GM18511 (cell line): Measurements from ENCODE around the gene DNAJC28.
"Not testable (repeated sequence)": the region's sequence is repeated elsewhere in the genome, so short reads cannot be mapped to it uniquely, and the experiment has no call there.

Experiments
- ATAC-seq: cut with Tn5 transposase; IDR thresholded peaks from one replicate; pipeline ENCODE4 v1.9.1; 2021; ENCODE audit warnings: mild to moderate bottlenecking, moderate library complexity; ENCODE audit not compliant: unreplicated experiment

DNAJC28 gene

GRCh38 chr21:33491373-33492102 is at the start of gene DNAJC28:
Gene DNAJC28 (minus strand): TSS chr21:33491716. CDS start chr21:33489393, 2,323 bp downstream.
- ATAC-seq, result peak; percentile 98

- no peak for ATAC-seq
Observed at GRCh38 chr21:33541105-33541711, 49.7 kb upstream of the DNAJC28 start.

GRCh38 chr21:33540711-33541104 is 49.2 kb upstream of the DNAJC28 start:
- ATAC-seq, result no peak

GRCh38 chr21:33539616-33540015 is 48.1 kb upstream of the DNAJC28 start:
- no peak for ATAC-seq

GRCh38 chr21:33537212-33537611 is 45.7 kb upstream of the DNAJC28 start:
- ATAC-seq, result no peak

GRCh38 chr21:33531007-33531406 is 39.5 kb upstream of the DNAJC28 start:
- ATAC-seq, result no peak

GRCh38 chr21:33522953-33523349 is 31.4 kb upstream of the DNAJC28 start:
- ATAC-seq, result no peak

- no peak for ATAC-seq
Observed at GRCh38 chr21:33522297-33522952, 30.9 kb upstream of the DNAJC28 start.

- no peak for ATAC-seq
Observed at GRCh38 chr21:33518899-33519298, 27.4 kb upstream of the DNAJC28 start.

GRCh38 chr21:33514229-33514628 is 22.7 kb upstream of the DNAJC28 start:
- ATAC-seq, result no peak

GRCh38 chr21:33512481-33512880 is 21.0 kb upstream of the DNAJC28 start:
- no peak for ATAC-seq

GRCh38 chr21:33511639-33512038 is 20.1 kb upstream of the DNAJC28 start:
- ATAC-seq, result no peak

GRCh38 chr21:33510826-33511225 is 19.3 kb upstream of the DNAJC28 start:
- no peak for ATAC-seq

GRCh38 chr21:33507003-33507402 is 15.5 kb upstream of the DNAJC28 start:
- ATAC-seq, result not testable (repeated sequence)

GRCh38 chr21:33505833-33506232 is 14.3 kb upstream of the DNAJC28 start:
- no peak for ATAC-seq

GRCh38 chr21:33496345-33496744 is 4.8 kb upstream of the DNAJC28 start:
- ATAC-seq, result no peak

GRCh38 chr21:33495743-33496142 is 4.2 kb upstream of the DNAJC28 start:
- no peak for ATAC-seq

- ATAC-seq, result no peak
Observed at GRCh38 chr21:33493756-33494155, 2.2 kb upstream of the DNAJC28 start.

GRCh38 chr21:33492571-33492970 is 1.1 kb upstream of the DNAJC28 start:
- no peak for ATAC-seq

- ATAC-seq, result no peak
Observed at GRCh38 chr21:33490991-33491372, 534 bp downstream of the DNAJC28 start.

GRCh38 chr21:33488936-33489335 is 2.6 kb downstream of the DNAJC28 start:
- no peak for ATAC-seq

- ATAC-seq, result no peak
Observed at GRCh38 chr21:33487996-33488395, 3.5 kb downstream of the DNAJC28 start.
